Muscle of arm (tissue), 12 donors: ENCODE results near the gene KCNG2. TPM values are rescaled to one million over a fixed set of nuclear protein-coding genes. Genes with fewer than 3 reads are reported as not detected.

Experiments used
- DNase-seq: peaks from one replicate; pipeline ENCODE4 v3.0.0-alpha.2; 2013
- polyA plus RNA-seq, 12 donors: library from polyadenylated mRNA; unstranded; fragments of 120-200 nt; gene quantifications; one replicate each; pipeline ENCODE4 v1.2.1, GENCODE V29; 2013; ENCODE audit not compliant: insufficient read length in 12 of 12

KCNG2 gene
- polyA plus RNA-seq, 12 donors: 0.18 to 0.93 (median 0.35) TPM; not detected in 2

GRCh38 chr18:79923896-79924585, 126.3 kb downstream of the KCNG2 start:
- DNase-seq: no peak

GRCh38 chr18:79924814-79925731, 127.3 kb downstream of the KCNG2 start:
- no peak for DNase-seq

GRCh38 chr18:79926306-79926705, 128.6 kb downstream of the KCNG2 start:
- no peak for DNase-seq

GRCh38 chr18:79926715-79927606, 129.2 kb downstream of the KCNG2 start:
- no peak for DNase-seq

GRCh38 chr18:79927607-79928562, 130.1 kb downstream of the KCNG2 start:
- no peak for DNase-seq

GRCh38 chr18:79928563-79928960, 130.8 kb downstream of the KCNG2 start:
- DNase-seq: no peak

- no peak for DNase-seq
Observed at GRCh38 chr18:79930020-79930642, 132.4 kb downstream of the KCNG2 start.

GRCh38 chr18:79931475-79931874, 133.7 kb downstream of the KCNG2 start:
- no peak for DNase-seq

- no peak for DNase-seq
Observed at GRCh38 chr18:79932907-79933306, 135.2 kb downstream of the KCNG2 start.

GRCh38 chr18:79933765-79934164, 136.0 kb downstream of the KCNG2 start:
- no peak for DNase-seq

- no peak for DNase-seq
Observed at GRCh38 chr18:79934311-79935097, 136.8 kb downstream of the KCNG2 start.

GRCh38 chr18:79935098-79935480, 137.4 kb downstream of the KCNG2 start:
- no peak for DNase-seq

GRCh38 chr18:79935499-79935898, 137.8 kb downstream of the KCNG2 start:
- no peak for DNase-seq

- no peak for DNase-seq
Observed at GRCh38 chr18:79935925-79936324, 138.2 kb downstream of the KCNG2 start.

GRCh38 chr18:79936641-79937040, 138.9 kb downstream of the KCNG2 start:
- DNase-seq: no peak

- no peak for DNase-seq
Observed at GRCh38 chr18:79937103-79937860, 139.5 kb downstream of the KCNG2 start.

- no peak for DNase-seq
Observed at GRCh38 chr18:79938196-79938595, 140.5 kb downstream of the KCNG2 start.

- DNase-seq: no peak
Observed at GRCh38 chr18:79939096-79939495, 141.4 kb downstream of the KCNG2 start.
